Measurements from ENCODE around the gene CDC42. TPM values are rescaled to one million over a fixed set of nuclear protein-coding genes. Genes with fewer than 3 reads are reported as not detected.

CDC42 gene
- total and polyA plus RNA-seq, 2 of the 4 experiments (the other 2 are of a cell fraction) = 162 to 609 TPM

GRCh38 chr1:22104865-22105437, 52.4 kb downstream of the CDC42 start:
- no TSS peak for BruUV-seq (replicated peaks)
- peaks cover 88% of the 10 kb centered on the region for H4K20me1 ChIP-seq (ENCODE audit: insufficient read depth, low read length)

More at GRCh38 chr1:22104865-22105437, 52.4 kb downstream of the CDC42 start:
- no peak for TF ChIP-seq MAZ (IDR thresholded peaks at IDR 0.05; ENCODE audit: borderline replicate concordance, low read depth, low read length)
- no peak for TF ChIP-seq NFE2L2 (IDR thresholded peaks at IDR 0.05; ENCODE audit: low read depth, low read length)
- no peak for TF ChIP-seq MXI1 (IDR thresholded peaks at IDR 0.05; ENCODE audit: borderline replicate concordance, low read depth, low read length)
- TF ChIP-seq MAFK (IDR thresholded peaks at IDR 0.05; ENCODE audit: low read depth, low read length) = no peak
- no peak overlapping the region for H3K27ac ChIP-seq (ENCODE audit: insufficient read depth, low read length)
- no peak overlapping the region for H4K8ac ChIP-seq (ENCODE audit: low read depth in 2 of 2, low read length in 2 of 2)
- intact Hi-C loops (cut with micrococcal nuclease) = loop anchor here (1.0 to 10.0 kb wide), 3 partner anchors 172 to 540 kb away; partner anchors contain the start of gene C1QC
- H2BK20ac ChIP-seq (ENCODE audit: low read depth, low read length) = no peak overlapping the region
- H3K9ac ChIP-seq (ENCODE audit: low read depth, low read length) = no peak overlapping the region
- no peak overlapping the region for H3K56ac ChIP-seq (ENCODE audit: extremely low read depth, insufficient read depth, low read length)
- peaks cover 12% of the 10 kb centered on the region for H3K9me1 ChIP-seq (ENCODE audit: insufficient read depth, low read length)
- no peaks in the 10 kb centered on the region for H3K27me3 ChIP-seq (ENCODE audit: control insufficient read depth, insufficient read depth, low read length)
- no peak overlapping the region for H2BK120ac ChIP-seq (ENCODE audit: low read depth, low read length)
- no peak overlapping the region for H3K4me2 ChIP-seq (ENCODE audit: low read depth, low read length)
- H3K18ac ChIP-seq (ENCODE audit: low read depth, low read length) = no peak overlapping the region
- H3K9me3 ChIP-seq (ENCODE audit: control insufficient read depth, insufficient read depth, low read length) = no peaks in the 10 kb centered on the region
- H4K91ac ChIP-seq (ENCODE audit: insufficient read depth, low read depth, low read length) = no peak overlapping the region
- WGBS, 2 experiments (ENCODE audit: extremely low coverage in 2 of 2, insufficient read length in 1 of 2) = 100% methylated on average over 1 of the region's 6 CpGs; no CpG with 5 or more reads in 1 of the 2 experiments
- H3K4ac ChIP-seq (ENCODE audit: low read depth, low read length) = no peak overlapping the region
- no peak for DNase-seq
- CTCF ChIA-PET = interaction anchor here (1.0 to 1.4 kb wide), 2 partner anchors 9 to 10 kb away, joined by 3 to 4 read pairs; no protein-coding TSS in a partner anchor
- peaks cover 53 to 83% of the 10 kb centered on the region in 2 experiments for H3K79me1 ChIP-seq (ENCODE audit: low read depth in 1 of 2, low read length in 2 of 2)
- H4K5ac ChIP-seq (ENCODE audit: low read depth, low read length) = no peak overlapping the region
- H2BK15ac ChIP-seq (ENCODE audit: low read depth, low read length) = no peak overlapping the region
- H3K36me3 ChIP-seq (ENCODE audit: control insufficient read depth, insufficient read depth, low read length) = peaks cover 18% of the 10 kb centered on the region
- dilution Hi-C loops (cut with HindIII; ENCODE audit: low sequenced_read_pairs, unreplicated experiment) = no loop called here
- H3K4me1 ChIP-seq (ENCODE audit: control insufficient read depth, insufficient read depth, low read length) = peaks cover 9% of the 10 kb centered on the region
- H2AK9ac ChIP-seq (replicated peaks; ENCODE audit: low read depth, low read length, poor library complexity) = no peak overlapping the region
- H2BK5ac ChIP-seq (ENCODE audit: low read depth, low read length, poor library complexity, severe bottlenecking) = no peak overlapping the region
- POLR2A ChIA-PET (ENCODE audit: unreplicated experiment) = no interaction called here
- in situ Hi-C loops (cut with MboI; ENCODE audit: low sequenced_read_pairs) = loop anchor here (5.0 kb wide), 1 partner anchor 312 kb away; no protein-coding TSS in a partner anchor
- no peak overlapping the region for H2AK5ac ChIP-seq (ENCODE audit: low read depth, low read length)
- no peak for ATAC-seq (ENCODE audit: low read depth)
- H2AFZ ChIP-seq (replicated peaks; ENCODE audit: low read length, poor library complexity) = no peak overlapping the region
- H3K23ac ChIP-seq (ENCODE audit: low read depth, low read length) = no peak overlapping the region
- H3K4me3 ChIP-seq (ENCODE audit: insufficient read depth, low read depth, low read length) = no peak overlapping the region
- H3K14ac ChIP-seq (replicated peaks; ENCODE audit: low read depth, low read length) = no peak overlapping the region

Data from IMR-90 (cell line).